H9 (cell line): ENCODE results near the gene NBEAL2. TPM values are rescaled to one million over a fixed set of nuclear protein-coding genes. Genes with fewer than 3 reads are reported as not detected.

Experiments
- DNase-seq: peaks from one replicate; pipeline ENCODE4 v3.0.0-alpha.2; 2017
- H2AFZ ChIP-seq: one replicate; pipeline ENCODE4 v1.6.1; 2013; ENCODE audit warnings: mild to moderate bottlenecking, low read length, control low read depth, moderate library complexity
- H2AK5ac ChIP-seq: 2 replicates; pipeline ENCODE4 v1.6.1; 2013; ENCODE audit warnings: low read length, control low read depth, mixed read lengths; ENCODE audit not compliant: insufficient read length
- H2BK120ac ChIP-seq: one replicate; pipeline ENCODE4 v1.6.1; 2013; ENCODE audit warnings: low read depth, mild to moderate bottlenecking, low read length, control low read depth, inconsistent platforms; ENCODE audit not compliant: poor library complexity, severe bottlenecking
- H2BK12ac ChIP-seq: 2 replicates; pipeline ENCODE4 v1.6.1; 2013; ENCODE audit warnings: low read length, control low read depth, mixed read lengths, low read depth; ENCODE audit not compliant: insufficient read length
- H2BK15ac ChIP-seq: 2 replicates; pipeline ENCODE4 v1.6.1; 2013; ENCODE audit warnings: low read depth, low read length, control low read depth
- H2BK20ac ChIP-seq: one replicate; pipeline ENCODE4 v1.6.1; 2013; ENCODE audit warnings: low read depth, mild to moderate bottlenecking, low read length, control low read depth, inconsistent platforms; ENCODE audit not compliant: poor library complexity, severe bottlenecking
- H2BK5ac ChIP-seq: 2 replicates; pipeline ENCODE4 v1.6.1; 2013; ENCODE audit warnings: low read length, control low read depth, mixed read lengths; ENCODE audit not compliant: insufficient read length
- H3K14ac ChIP-seq: 2 replicates; pipeline ENCODE4 v1.6.1; 2013; ENCODE audit warnings: low read length, control low read depth; ENCODE audit not compliant: insufficient read depth
- H3K18ac ChIP-seq: 2 replicates; pipeline ENCODE4 v1.6.1; 2013; ENCODE audit warnings: low read depth, mild to moderate bottlenecking, mixed read lengths, low read length, control low read depth; ENCODE audit not compliant: insufficient read length
- H3K23ac ChIP-seq: 2 replicates; pipeline ENCODE4 v1.6.1; 2013; ENCODE audit warnings: low read length, control low read depth, mixed read lengths, low read depth; ENCODE audit not compliant: insufficient read length
- H3K23me2 ChIP-seq: 2 replicates; pipeline ENCODE4 v1.6.1; 2013; ENCODE audit warnings: low read depth, mild to moderate bottlenecking, mixed read lengths, low read length, control low read depth; ENCODE audit not compliant: insufficient read length, poor library complexity, severe bottlenecking
- H3K27ac ChIP-seq: 2 replicates; pipeline ENCODE4 v1.5.1; 2013; ENCODE audit warnings: low read length, control low read depth, mixed read lengths, low read depth; ENCODE audit not compliant: insufficient read length
- H3K27me3 ChIP-seq: 2 replicates; pipeline ENCODE4 v1.6.1; 2013; ENCODE audit warnings: low read length, control low read depth, inconsistent platforms; ENCODE audit not compliant: insufficient read depth
- H3K4ac ChIP-seq: 2 replicates; pipeline ENCODE4 v1.6.1; 2013; ENCODE audit warnings: low read depth, mild to moderate bottlenecking, control low read depth, inconsistent platforms, low read length, moderate library complexity
- H3K4me1 ChIP-seq: 2 replicates; pipeline ENCODE4 v1.6.1; 2013; ENCODE audit warnings: low read length, control low read depth, inconsistent platforms; ENCODE audit not compliant: insufficient read depth
- H3K4me2 ChIP-seq: 2 replicates; pipeline ENCODE4 v1.6.1; 2013; ENCODE audit warnings: low read length, control low read depth, mixed read lengths; ENCODE audit not compliant: insufficient read length, insufficient read depth
- H3K56ac ChIP-seq: 2 replicates; pipeline ENCODE4 v1.6.1; 2013; ENCODE audit warnings: low read depth, mild to moderate bottlenecking, mixed read lengths, low read length, control low read depth; ENCODE audit not compliant: insufficient read length
- H3K79me1 ChIP-seq: 2 replicates; pipeline ENCODE4 v1.6.1; 2013; ENCODE audit warnings: low read depth, mild to moderate bottlenecking, moderate library complexity, low read length, control low read depth, inconsistent platforms; ENCODE audit not compliant: insufficient read depth, poor library complexity, severe bottlenecking
- H3K79me2 ChIP-seq: 2 replicates; pipeline ENCODE4 v1.6.1; 2013; ENCODE audit warnings: low read length, control low read depth, inconsistent platforms; ENCODE audit not compliant: insufficient read depth
- H3K9ac ChIP-seq: 2 replicates; pipeline ENCODE4 v1.6.1; 2013; ENCODE audit warnings: low read length, control low read depth, mixed read lengths; ENCODE audit not compliant: insufficient read length; ENCODE audit errors: extremely low read depth
- H3K9me3 ChIP-seq: one replicate; pipeline ENCODE4 v1.6.1; 2013; ENCODE audit warnings: low read depth, low read length, inconsistent platforms; ENCODE audit not compliant: control insufficient read depth
- H3T11ph ChIP-seq: one replicate; pipeline ENCODE4 v1.6.1; 2013; ENCODE audit warnings: mild to moderate bottlenecking, low read length, control low read depth, inconsistent platforms
- H4K20me1 ChIP-seq: one replicate; pipeline ENCODE4 v1.6.1; 2013; ENCODE audit not compliant: control insufficient read depth, insufficient read length, insufficient read depth
- H4K5ac ChIP-seq: 2 replicates; pipeline ENCODE4 v1.6.1; 2013; ENCODE audit warnings: low read depth, mild to moderate bottlenecking, mixed read lengths, low read length, control low read depth; ENCODE audit not compliant: insufficient read length
- H4K8ac ChIP-seq: replicated peaks from 2 replicates; pipeline ENCODE4 v1.6.1; 2013; ENCODE audit warnings: low read length, control low read depth, mixed read lengths, low read depth; ENCODE audit not compliant: insufficient read length
- H4K91ac ChIP-seq: 2 replicates; pipeline ENCODE4 v1.6.1; 2013; ENCODE audit warnings: low read depth, mild to moderate bottlenecking, moderate library complexity, mixed read lengths, low read length, control low read depth; ENCODE audit not compliant: insufficient read length
- H3K27ac Mint-ChIP-seq, 3 experiments: 2 replicates in 2 of 3; 3 replicates in 1 of 3; pipeline ENCODE4 v1.8.0; 2020 to 2021; ENCODE audit warnings: mixed read lengths in 3 of 3, mild to moderate bottlenecking in 1 of 3, moderate library complexity in 1 of 3
- H3K27me3 Mint-ChIP-seq: 2 replicates; pipeline ENCODE4 v1.8.0; 2021; ENCODE audit warnings: low read depth, mild to moderate bottlenecking, moderate library complexity, mixed read lengths
- H3K36me3 Mint-ChIP-seq, 3 experiments: 2 replicates in 2 of 3; 3 replicates in 1 of 3; pipeline ENCODE4 v1.8.0; 2020 to 2021; ENCODE audit warnings: low read depth in 3 of 3, mixed read lengths in 3 of 3; ENCODE audit not compliant: insufficient read depth in 1 of 3
- H3K4me1 Mint-ChIP-seq, 2 experiments: 2 replicates each; pipeline ENCODE4 v1.8.0; 2020; ENCODE audit warnings: mixed read lengths in 2 of 2
- H3K4me3 Mint-ChIP-seq, 2 experiments: 2 replicates in 1 of 2; 3 replicates in 1 of 2; pipeline ENCODE4 v1.8.0; 2020 to 2021; ENCODE audit warnings: mild to moderate bottlenecking in 2 of 2, mixed read lengths in 2 of 2, moderate library complexity in 1 of 2
- H3K9me3 Mint-ChIP-seq, 2 experiments: 2 replicates in 1 of 2; 3 replicates in 1 of 2; pipeline ENCODE4 v1.8.0; 2020; ENCODE audit warnings: mild to moderate bottlenecking in 2 of 2, mixed read lengths in 2 of 2, moderate library complexity in 1 of 2
- WGBS: extraction: QIAGEN DNeasy Blood & Tissue Kit; methylation state at CpG from one replicate; pipeline ENCODE4 v1.1.7; 2013; ENCODE audit warnings: missing lambda C conversion rate, low lambda C conversion rate, mixed read lengths; ENCODE audit not compliant: insufficient read length; ENCODE audit errors: extremely low coverage; 5-methylcytosine and 5-hydroxymethylcytosine counted together
- total RNA-seq: library from RNA; stranded (reverse); gene quantifications from 2 replicates; pipeline ENCODE4 v1.2.1, GENCODE V29; 2021
- TF ChIP-seq, protein P1 (sequence below): fragments of 200-600 bp; sonication (generic); conservative IDR thresholded peaks from 3 replicates; pipeline ENCODE4 v1.8.0; 2021; ENCODE audit warnings: antibody characterized with exemption, mild to moderate bottlenecking

Gene NBEAL2
- total RNA-seq, 1 experiment from 2014 or later: 52.1 TPM

DNA sequence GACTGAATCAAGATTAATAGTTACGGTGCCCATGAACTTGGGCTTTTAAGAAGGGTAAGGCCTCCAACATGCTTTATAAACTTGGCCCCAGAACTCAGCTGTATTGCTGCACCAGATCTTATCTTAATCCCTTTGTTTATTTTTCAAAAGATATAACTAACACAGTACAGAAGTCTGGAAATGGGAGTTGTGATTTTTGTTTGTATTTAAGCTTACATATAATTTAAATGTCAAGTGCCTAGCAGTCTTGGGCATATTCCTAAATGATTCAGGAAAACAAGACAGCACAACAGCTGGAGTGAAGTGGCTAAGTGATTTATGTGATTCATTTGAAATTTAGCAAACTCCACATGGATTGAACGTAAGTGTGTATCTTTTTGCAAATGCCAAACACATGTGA lies 56.2 kb downstream of the NBEAL2 start:
- H3K4me1 ChIP-seq: no peaks in the 10 kb centered on the region
- no peak overlapping the region for H3K4me3 Mint-ChIP-seq
- no peak overlapping the region for H3K14ac ChIP-seq
- no peaks in the 10 kb centered on the region for H3K9me3 ChIP-seq
- no peak overlapping the region for H2BK120ac ChIP-seq
- H3K56ac ChIP-seq: no peak overlapping the region
- no peak overlapping the region for H3K27ac Mint-ChIP-seq
- no peak overlapping the region for H2BK12ac ChIP-seq
- no peaks in the 10 kb centered on the region for H3K9me3 Mint-ChIP-seq
- DNase-seq: no peak
- WGBS: no CpG with 5 or more reads among the region's 2 CpGs
- no peaks in the 10 kb centered on the region for H3K4me1 Mint-ChIP-seq
- H3K4ac ChIP-seq: no peak overlapping the region
- no peak overlapping the region for H2BK15ac ChIP-seq
- no peak overlapping the region for H3K23ac ChIP-seq
- no peak overlapping the region for H3K27ac ChIP-seq
- no peaks in the 10 kb centered on the region for H3K27me3 Mint-ChIP-seq
- H3K18ac ChIP-seq: no peak overlapping the region
- peaks cover 23 to 63% (median 57%) of the 10 kb centered on the region in 3 experiments for H3K36me3 Mint-ChIP-seq
- H4K8ac ChIP-seq: no peak overlapping the region
- no peak overlapping the region for H2AK5ac ChIP-seq
- H3K4me2 ChIP-seq: no peak overlapping the region
- no peaks in the 10 kb centered on the region for H4K20me1 ChIP-seq
- TF ChIP-seq, protein P1, sequence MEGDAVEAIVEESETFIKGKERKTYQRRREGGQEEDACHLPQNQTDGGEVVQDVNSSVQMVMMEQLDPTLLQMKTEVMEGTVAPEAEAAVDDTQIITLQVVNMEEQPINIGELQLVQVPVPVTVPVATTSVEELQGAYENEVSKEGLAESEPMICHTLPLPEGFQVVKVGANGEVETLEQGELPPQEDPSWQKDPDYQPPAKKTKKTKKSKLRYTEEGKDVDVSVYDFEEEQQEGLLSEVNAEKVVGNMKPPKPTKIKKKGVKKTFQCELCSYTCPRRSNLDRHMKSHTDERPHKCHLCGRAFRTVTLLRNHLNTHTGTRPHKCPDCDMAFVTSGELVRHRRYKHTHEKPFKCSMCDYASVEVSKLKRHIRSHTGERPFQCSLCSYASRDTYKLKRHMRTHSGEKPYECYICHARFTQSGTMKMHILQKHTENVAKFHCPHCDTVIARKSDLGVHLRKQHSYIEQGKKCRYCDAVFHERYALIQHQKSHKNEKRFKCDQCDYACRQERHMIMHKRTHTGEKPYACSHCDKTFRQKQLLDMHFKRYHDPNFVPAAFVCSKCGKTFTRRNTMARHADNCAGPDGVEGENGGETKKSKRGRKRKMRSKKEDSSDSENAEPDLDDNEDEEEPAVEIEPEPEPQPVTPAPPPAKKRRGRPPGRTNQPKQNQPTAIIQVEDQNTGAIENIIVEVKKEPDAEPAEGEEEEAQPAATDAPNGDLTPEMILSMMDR: no peak
- no peak overlapping the region for H2AFZ ChIP-seq
- H3T11ph ChIP-seq: no peak overlapping the region
- no peak overlapping the region for H4K91ac ChIP-seq
- no peaks in the 10 kb centered on the region for H3K27me3 ChIP-seq
- H4K5ac ChIP-seq: no peak overlapping the region
- H2BK5ac ChIP-seq: no peak overlapping the region
- H3K23me2 ChIP-seq: no peaks in the 10 kb centered on the region
- H3K79me2 ChIP-seq: no peaks in the 10 kb centered on the region
- no peak overlapping the region for H3K9ac ChIP-seq
- H2BK20ac ChIP-seq: no peak overlapping the region
- no peaks in the 10 kb centered on the region for H3K79me1 ChIP-seq
